Measurements from ENCODE around the gene NCKAP5L.
A peak's percentile ranks its signal among the peaks of the same experiment; 100 is the strongest.

The NCKAP5L gene

GRCh38 chr12:49827401-49828099 lies 663 bp downstream of the NCKAP5L start:
- peak overlapping the region; percentile 57 for H3K4me3 ChIP-seq (ENCODE audit: low read depth, low read length)
- DNase-seq (ENCODE audit: low read depth) = no peak
- no peak for TF ChIP-seq CTCF (IDR thresholded peaks at IDR 0.05; ENCODE audit: low read depth, low read length, missing control alignments)

DNA sequence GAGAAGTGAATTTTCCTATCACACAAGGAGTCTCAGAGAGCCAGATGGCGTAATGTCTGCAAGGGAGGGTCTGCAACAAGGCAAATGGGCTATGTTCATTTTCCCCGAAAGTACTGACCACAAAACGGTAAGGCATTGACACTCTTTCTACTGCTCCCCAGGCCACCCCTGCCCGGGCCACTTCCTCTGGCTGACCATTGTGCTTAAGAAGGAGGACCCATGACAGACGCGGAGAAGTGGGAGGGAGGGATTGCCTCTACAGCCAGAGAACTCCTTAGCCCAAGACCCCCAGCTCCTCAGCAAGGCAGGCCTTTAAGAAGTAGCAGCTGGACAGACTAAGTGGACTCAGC lies 1.2 kb downstream of the NCKAP5L start:
- DNase-seq (ENCODE audit: low read depth) = no peak
- TF ChIP-seq CTCF (IDR thresholded peaks at IDR 0.05; ENCODE audit: low read depth, low read length, missing control alignments) = no peak
- peak overlapping the region; percentile 57 for H3K4me3 ChIP-seq (ENCODE audit: low read depth, low read length)

GRCh38 chr12:49825971-49826421 lies 2.2 kb downstream of the NCKAP5L start:
- no peak for DNase-seq (ENCODE audit: low read depth)
- TF ChIP-seq CTCF (IDR thresholded peaks at IDR 0.05; ENCODE audit: low read depth, low read length, missing control alignments) = no peak
- no peak overlapping the region for H3K4me3 ChIP-seq (ENCODE audit: low read depth, low read length)

DNA sequence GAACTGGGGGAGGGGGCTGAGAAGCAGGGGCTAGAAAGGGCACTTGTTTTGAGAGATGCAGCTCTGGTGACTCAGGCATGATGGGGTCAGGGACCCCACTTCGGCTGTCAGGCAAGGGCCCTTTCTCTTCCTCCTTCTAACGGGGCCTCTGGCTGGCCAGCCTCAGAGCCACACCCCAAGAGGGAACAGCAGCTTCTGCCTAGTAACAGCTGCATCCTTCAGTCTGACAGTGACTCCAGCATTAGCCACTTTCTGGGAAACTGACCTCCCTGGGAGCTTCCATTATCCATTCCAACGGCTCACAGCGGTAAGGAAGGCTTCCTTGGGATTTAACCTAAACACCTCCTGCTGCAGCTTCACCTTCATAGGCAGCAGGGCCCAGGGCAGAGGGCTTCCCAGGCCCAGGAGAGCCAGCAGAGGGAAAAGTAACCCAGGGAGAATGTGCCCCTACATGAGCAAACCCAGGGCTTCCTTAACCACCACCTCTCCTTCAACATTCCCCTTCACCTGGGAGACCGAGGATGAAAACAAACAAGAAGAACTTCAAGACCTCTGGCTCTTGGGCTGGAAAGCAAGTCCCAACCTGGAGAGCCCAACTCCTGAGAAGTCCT lies 2.7 kb downstream of the NCKAP5L start:
- no peak for TF ChIP-seq CTCF (IDR thresholded peaks at IDR 0.05; ENCODE audit: low read depth, low read length, missing control alignments)
- no peak for DNase-seq (ENCODE audit: low read depth)
- H3K4me3 ChIP-seq (ENCODE audit: low read depth, low read length) = no peak overlapping the region

GRCh38 chr12:49824895-49825294 lies 3.3 kb downstream of the NCKAP5L start:
- TF ChIP-seq CTCF (IDR thresholded peaks at IDR 0.05; ENCODE audit: low read depth, low read length, missing control alignments) = no peak
- no peak for DNase-seq (ENCODE audit: low read depth)
- H3K4me3 ChIP-seq (ENCODE audit: low read depth, low read length) = no peak overlapping the region

GRCh38 chr12:49824416-49824815 lies 3.8 kb downstream of the NCKAP5L start:
- no peak overlapping the region for H3K4me3 ChIP-seq (ENCODE audit: low read depth, low read length)
- no peak for TF ChIP-seq CTCF (IDR thresholded peaks at IDR 0.05; ENCODE audit: low read depth, low read length, missing control alignments)
- no peak for DNase-seq (ENCODE audit: low read depth)

DNA sequence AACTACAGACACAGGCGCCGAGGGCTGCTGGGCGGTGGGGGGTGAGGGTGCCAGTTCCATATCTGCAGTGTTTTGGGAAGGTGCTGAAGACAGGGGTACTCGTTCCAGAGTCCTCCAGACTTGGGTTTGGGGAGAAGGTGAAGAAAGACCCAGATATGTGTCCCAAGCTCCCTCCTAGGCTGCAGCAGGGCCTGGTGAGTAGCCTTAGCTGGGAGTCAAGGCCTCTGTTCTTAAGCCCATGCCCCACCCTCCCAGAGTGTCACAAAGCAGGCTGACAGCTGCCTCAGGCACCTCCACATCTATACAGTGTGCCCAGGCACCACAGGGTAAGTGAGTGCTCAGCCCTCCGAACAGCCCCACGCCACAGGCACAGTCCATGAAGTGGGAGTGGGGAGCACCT lies 4.3 kb downstream of the NCKAP5L start:
- H3K4me3 ChIP-seq (ENCODE audit: low read depth, low read length) = no peak overlapping the region
- no peak for DNase-seq (ENCODE audit: low read depth)
- TF ChIP-seq CTCF (IDR thresholded peaks at IDR 0.05; ENCODE audit: low read depth, low read length, missing control alignments) = no peak

Data from GM12864 (cell line).